Kasumi-1 (cell line): Measurements from ENCODE around the gene SETD5.
A peak's percentile ranks its signal among the peaks of the same experiment; 100 is the strongest.

Source experiments
- DNase-seq, 2 experiments: peaks; one replicate each; lab custom pipeline; 2025; lab: John Stamatoyannopoulos, UW

Gene SETD5, protein sequence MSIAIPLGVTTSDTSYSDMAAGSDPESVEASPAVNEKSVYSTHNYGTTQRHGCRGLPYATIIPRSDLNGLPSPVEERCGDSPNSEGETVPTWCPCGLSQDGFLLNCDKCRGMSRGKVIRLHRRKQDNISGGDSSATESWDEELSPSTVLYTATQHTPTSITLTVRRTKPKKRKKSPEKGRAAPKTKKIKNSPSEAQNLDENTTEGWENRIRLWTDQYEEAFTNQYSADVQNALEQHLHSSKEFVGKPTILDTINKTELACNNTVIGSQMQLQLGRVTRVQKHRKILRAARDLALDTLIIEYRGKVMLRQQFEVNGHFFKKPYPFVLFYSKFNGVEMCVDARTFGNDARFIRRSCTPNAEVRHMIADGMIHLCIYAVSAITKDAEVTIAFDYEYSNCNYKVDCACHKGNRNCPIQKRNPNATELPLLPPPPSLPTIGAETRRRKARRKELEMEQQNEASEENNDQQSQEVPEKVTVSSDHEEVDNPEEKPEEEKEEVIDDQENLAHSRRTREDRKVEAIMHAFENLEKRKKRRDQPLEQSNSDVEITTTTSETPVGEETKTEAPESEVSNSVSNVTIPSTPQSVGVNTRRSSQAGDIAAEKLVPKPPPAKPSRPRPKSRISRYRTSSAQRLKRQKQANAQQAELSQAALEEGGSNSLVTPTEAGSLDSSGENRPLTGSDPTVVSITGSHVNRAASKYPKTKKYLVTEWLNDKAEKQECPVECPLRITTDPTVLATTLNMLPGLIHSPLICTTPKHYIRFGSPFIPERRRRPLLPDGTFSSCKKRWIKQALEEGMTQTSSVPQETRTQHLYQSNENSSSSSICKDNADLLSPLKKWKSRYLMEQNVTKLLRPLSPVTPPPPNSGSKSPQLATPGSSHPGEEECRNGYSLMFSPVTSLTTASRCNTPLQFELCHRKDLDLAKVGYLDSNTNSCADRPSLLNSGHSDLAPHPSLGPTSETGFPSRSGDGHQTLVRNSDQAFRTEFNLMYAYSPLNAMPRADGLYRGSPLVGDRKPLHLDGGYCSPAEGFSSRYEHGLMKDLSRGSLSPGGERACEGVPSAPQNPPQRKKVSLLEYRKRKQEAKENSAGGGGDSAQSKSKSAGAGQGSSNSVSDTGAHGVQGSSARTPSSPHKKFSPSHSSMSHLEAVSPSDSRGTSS (N-terminal part only)

DNA sequence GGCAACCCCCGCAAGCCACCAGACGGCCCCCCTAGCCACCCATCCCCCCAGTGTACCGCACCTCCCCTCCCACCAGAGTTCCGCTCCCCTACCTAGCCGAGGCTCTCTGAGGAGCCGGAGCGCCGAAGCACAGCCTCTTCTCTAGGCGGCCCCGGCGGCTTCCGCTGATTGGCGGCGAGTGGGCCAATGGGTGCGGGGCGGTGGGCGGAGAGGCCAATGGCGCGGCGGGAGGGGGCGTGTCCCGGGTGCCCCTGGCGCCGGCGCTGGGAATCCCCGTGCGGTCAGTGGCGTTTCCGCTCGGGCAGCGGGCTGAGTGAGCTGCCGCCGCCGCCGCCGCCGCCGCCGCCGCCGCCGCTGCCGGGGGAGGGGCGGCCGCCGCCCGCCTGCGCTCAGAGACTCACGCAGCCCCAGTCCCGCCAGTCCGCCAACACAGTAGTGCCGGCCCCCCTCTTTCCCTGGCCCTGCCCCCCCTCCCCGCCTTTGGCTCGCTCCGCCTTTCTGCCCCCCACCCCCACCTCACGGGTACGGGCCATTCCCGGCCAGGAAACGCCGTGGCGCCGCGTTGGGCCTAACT lies at the start of gene SETD5:
TSS of gene SETD5 (plus strand) at position 284 of the 574 bp plus-strand sequence. CDS start 31,324 bp downstream, outside the sequence.
- peak; percentile 90 to 92 for DNase-seq

DNA sequence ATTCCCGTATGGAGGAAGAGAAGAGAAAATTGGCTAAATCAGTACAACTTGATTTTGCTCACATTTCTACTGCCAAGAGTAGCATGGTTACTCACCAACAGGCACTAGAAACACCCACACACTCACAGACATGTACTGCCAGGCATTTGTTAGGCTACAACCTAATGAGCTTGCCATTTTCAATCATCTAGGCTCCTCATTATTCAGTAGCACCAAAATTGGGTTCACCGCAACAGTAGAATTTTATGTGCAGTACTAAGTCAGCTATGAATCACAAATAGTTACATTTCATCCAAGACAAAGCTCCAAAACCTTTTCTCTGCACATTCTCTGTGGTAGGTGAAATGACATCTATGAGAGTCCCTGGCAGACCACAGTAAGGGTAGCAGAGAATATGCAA lies 49.5 kb upstream of the SETD5 start:
- no peak for DNase-seq

DNA sequence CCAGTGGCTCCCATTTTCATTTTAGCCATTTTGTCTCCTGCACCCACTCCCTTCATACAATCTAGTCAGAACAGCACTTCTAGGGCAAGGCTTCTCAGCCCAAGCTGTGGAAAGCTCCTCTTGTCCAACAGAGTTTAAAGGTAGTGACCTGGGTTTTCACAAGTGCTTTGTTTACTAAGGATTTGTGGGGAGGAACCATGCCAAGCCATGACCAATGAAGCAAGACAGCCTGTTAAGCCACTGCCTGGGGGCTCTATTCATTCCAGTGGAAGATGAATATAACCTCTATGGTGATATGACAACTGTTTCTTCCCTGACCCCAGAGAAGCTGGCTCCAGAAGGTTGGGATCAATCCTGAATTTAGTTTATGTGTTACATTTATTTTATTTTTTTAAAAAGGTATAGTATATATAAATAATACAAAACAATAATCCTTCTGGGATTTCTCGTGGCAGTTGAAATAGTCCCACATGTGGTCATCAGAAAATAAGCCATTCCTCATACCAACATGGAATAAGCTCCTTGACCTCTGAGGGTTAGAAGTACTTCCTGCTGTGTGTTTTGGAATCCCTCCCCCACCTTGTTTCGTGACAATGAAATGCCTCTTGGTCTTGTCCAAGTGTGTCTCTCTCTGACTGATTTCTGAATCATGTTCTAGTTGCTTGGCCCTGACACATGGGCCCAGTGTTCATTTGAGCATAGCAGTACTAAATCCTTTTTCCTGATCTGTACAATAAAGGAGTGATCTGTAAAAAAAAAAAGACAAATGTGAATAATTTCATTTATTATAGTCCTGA lies 47.9 kb upstream of the SETD5 start:
- no peak for DNase-seq

- no peak for DNase-seq
Measured at GRCh38 chr3:9351709-9352126, 45.7 kb upstream of the SETD5 start.

DNA sequence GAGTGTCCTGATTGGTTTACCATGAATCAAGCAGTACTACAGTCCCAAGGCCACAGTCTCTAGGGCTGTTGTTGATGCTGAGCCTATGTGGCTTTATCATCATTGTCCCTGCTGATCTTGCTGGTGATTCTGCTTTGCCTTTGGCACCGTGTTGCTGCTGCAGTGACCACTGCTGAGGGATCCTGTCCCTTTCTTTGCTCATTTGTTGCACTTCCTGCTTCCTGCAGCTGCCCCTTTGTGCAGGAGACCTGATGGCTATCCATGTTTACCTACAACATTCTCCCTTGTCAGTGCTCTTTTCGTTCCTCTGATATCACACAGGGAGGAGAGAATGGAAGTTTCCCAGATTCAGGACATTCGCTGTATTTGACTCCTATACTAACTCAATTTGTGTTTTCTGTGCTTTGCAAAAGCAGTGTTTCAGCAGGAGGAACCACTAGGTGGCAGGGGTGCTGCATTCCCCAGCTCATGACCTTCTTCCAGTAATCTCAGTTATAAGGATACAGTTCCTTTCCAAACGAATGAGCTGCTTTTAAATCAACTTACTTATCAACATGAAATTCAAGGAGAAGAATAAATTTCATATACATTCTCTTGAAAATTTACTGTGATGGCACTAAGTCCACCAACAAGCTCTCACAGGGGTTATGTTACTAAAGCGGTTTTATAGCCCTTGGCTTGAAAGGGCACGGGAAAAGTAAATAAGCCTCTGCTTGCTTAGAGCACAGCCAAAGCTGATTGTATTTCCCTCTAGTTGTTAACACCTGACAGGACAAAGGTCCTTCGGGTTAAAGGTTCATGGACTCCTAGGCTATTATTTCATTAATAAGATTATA lies 44.3 kb upstream of the SETD5 start:
- peak; percentile 83 to 90 for DNase-seq

DNA sequence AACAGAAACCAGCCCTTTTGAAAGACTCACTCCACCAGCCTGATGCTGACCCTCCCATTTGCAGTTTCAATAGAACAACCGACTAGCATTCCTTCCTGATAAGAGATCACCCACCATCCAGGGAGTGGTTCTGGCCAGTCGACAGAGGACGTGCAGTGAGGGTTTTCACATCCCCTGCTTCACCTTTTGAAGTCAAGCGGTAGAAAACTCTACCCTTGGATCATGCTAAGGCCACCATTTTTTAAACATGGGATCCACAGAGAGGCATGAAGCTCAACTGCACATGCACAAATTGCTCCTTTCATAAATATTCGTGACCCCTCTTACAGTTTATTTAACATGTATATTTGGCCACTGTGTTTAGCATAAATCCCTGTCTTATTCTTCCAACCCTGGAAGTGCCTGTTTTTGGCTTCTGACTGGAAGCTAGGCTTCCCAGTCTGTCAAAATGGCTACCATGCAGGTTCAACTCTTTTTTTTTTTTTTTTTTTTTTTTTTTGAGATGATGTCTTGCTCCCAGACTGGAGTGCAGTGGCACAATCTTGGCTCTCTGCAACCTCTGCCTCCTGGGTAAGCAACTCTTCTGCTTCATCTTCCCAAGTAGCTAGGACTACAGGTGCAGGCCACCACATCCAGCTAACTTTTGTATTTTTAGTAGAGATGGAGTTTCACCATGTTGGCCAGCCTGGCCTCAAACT lies 35.6 kb upstream of the SETD5 start:
- DNase-seq: no peak

DNA sequence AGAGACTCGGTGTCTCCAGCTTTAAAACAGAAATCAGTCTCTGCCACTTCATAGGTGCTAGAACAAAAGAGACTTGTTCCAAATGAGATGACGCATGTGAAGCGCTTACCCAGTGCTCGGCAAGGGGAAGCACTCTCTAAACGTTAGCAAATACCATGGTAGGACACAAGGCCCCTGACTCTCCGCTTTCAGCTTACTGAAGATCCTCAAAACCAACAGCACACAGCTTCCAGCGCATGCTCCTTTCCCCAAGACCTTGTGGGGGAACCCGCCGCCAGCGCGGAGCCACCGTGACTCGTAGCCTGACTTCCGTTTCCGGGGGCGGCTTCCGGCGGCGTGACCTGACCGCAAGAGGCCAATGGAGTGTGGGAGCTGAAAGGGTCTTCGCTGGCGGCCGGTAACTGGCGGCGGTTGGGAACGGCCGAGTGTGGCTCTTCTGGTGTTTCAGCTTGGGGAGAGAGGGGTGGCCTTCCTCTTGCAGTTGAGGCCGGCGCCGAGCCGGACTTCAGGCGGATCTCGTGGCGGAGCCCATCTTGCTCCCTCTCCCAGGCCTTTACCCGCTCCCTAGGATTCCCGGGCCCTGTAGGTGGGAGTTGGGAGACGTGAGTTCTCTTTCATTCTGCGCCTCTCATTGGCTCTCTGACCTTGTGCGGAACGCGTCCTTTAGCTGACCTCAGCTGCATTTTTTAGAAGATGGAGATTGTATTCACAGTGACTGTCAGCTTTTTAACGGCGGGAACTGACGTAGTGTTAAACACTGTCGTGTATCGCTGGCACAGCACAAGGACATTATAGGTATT lies 34.5 kb upstream of the SETD5 start, which contains the start of gene THUMPD3:
TSS of gene THUMPD3 (plus strand) at position 324 of the 800 bp plus-strand sequence. CDS start 2,015 bp downstream, outside the sequence.
- peak; percentile 95 for DNase-seq

DNA sequence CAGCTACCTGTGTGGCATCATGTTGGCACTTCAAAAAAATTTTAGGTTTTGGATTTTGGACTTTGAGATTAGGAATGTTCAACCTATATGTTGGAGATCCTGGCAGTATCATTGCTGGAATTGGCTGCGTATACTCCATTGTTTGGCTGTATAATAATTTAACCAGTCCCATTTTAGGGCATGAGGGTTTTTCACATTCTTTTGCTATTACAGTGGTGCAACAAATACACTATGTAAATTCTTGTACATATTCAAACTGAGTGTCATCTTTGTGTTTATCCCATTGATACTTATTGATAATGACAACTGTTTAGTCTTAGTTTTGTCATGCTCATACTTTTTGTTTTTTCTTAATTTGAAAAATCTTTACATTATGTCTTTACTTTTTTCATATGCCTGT lies 27.9 kb upstream of the SETD5 start:
- DNase-seq: no peak

GRCh38 chr3:9373465-9373864 lies 23.9 kb upstream of the SETD5 start:
- DNase-seq: peak; percentile 68 to 75

- DNase-seq: no peak
Measured at GRCh38 chr3:9377981-9378380, 19.4 kb upstream of the SETD5 start.

- no peak for DNase-seq
Measured at GRCh38 chr3:9379327-9379726, 18.1 kb upstream of the SETD5 start.

- DNase-seq: no peak
Measured at GRCh38 chr3:9380014-9380413, 17.4 kb upstream of the SETD5 start.

DNA sequence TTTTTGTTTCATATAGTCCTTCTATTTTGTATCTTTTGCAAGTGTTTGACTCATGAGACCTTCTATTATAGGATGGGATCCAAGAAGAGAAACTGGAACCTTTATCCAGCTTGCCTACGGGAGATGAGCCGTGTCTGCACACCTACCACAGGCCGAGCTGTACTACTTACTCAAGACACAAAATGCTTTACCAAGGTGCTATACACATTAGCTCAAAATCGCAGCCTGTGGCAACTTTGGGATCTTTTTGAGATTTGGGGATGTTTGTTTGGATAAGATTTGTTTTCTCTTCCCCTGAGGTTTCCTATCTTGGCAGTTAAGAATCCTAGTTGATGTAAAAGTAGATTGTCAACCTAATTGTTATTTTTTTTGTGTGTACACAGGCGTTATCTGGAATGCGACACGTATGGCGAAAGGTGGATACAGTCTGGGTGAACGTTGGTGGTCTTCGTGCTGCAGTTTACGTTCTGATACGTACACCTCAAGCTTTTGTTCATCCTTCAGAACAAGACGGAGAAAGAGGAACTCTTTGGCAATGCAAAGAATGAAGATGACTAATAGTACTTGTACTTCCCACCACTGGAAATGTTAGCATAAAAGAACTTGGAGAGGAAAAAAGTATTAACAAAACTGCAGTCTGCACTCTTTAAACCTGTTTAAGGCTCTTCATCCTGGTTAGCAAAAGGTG lies 13.1 kb upstream of the SETD5 start:
- DNase-seq: peak; percentile 22 to 45

GRCh38 chr3:9385187-9386077 lies 12.0 kb upstream of the SETD5 start:
- no peak for DNase-seq

DNA sequence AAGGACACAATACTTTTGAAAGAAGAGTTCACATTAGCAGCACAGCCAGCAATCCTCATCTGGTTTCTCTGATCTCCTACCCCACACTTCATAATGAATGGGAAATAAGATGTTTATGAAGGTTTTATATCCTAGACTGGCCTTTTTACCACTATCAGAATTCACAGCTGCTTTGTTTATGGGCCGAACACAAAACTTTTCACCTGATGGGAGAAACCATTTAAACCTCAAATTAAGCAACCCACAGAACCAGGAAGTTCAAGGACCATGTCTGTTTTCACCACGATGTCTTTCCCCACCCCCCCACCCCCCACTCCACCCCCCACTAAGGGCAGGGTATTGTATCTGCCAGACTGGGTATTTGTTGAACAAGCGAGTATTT lies 11.3 kb upstream of the SETD5 start:
- DNase-seq: no peak

DNA sequence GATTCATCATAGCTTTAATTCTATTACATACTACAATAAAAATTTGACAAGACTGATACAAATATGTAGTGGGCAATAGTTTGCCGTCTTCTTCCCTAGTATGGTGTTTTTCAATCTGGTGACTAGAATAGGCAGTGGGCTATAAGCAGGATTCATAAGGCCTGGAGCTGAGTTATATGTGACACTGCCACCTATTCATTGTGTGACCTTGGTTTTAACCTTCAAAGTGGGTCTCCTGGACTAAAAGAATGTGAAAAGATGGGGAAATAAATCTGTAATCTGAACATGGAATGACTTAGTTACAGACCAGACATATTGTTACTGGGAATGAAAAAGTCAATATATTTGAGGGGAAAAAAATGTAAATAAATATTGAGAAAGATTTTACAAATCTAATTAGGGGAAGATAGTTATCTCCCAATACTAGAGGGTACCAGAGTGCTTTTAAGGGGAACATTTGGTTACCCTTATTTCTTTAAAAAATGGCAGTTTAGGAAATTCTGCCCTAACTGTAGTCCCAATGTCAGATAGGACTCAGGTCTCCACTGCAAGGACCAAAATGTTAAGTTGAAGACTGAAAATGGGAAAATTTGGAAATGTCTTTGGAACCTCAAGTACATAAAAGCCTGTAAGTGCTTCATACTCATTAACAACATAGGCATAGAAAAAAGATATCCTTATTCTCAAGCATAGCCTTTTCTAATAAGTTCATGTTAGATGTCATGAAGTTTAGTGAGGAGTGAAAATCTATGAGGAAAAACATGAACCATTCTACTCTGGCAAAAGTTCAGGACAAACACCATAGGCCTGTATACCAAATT lies 10.7 kb upstream of the SETD5 start:
- no peak for DNase-seq
